ENCODE measurements around the gene ACTG1. TPM values are rescaled to one million over a fixed set of nuclear protein-coding genes. Genes with fewer than 3 reads are reported as not detected.

ACTG1 gene
- total and polyA plus RNA-seq, 2 of the 13 experiments (the other 11 are each of a cell fraction or from before 2014, with no cell fraction given): 973 to 1,138 TPM

- TF ChIP-seq ZNF687 (CRISPR knock-in tag; IDR thresholded peaks at IDR 0.05) (peak; percentile 64), ZMYM3 (CRISPR knock-in tag; IDR thresholded peaks at IDR 0.05) (no peak), ISL2 (CRISPR knock-in tag; IDR thresholded peaks at IDR 0.05) (0 out of 2 replicates have a peak, but pooled peaks have one; percentile 9), ZUFSP (CRISPR knock-in tag; IDR thresholded peaks at IDR 0.05; ENCODE audit: borderline replicate concordance) (no peak), RFX5 (IDR thresholded peaks at IDR 0.05; ENCODE audit: low read depth, low read length) (no peak; the same call in 1 of the 2 replicates), NR2F1 (CRISPR knock-in tag; IDR thresholded peaks at IDR 0.05) (no peak), ZNF577 (CRISPR knock-in tag; IDR thresholded peaks at IDR 0.05; ENCODE audit: borderline replicate concordance, low read depth) (no peak), ZNF570 (CRISPR knock-in tag; IDR thresholded peaks at IDR 0.05; ENCODE audit: borderline replicate concordance) (no peak), GZF1 (CRISPR knock-in tag; IDR thresholded peaks at IDR 0.05) (no peak; the same call in 1 of the 2 replicates), ZFP82 (CRISPR knock-in tag; IDR thresholded peaks at IDR 0.05; ENCODE audit: borderline replicate concordance) (no peak), SRF (IDR thresholded peaks at IDR 0.05; ENCODE audit: low read depth, low read length) (no peak), DMTF1 (CRISPR knock-in tag; IDR thresholded peaks at IDR 0.05) (no peak), GPBP1L1 (CRISPR knock-in tag; IDR thresholded peaks at IDR 0.05) (no peak), ZMYM2 (CRISPR knock-in tag; IDR thresholded peaks at IDR 0.05) (no peak; the same call in 1 of the 2 replicates), SIX1 (CRISPR knock-in tag; IDR thresholded peaks at IDR 0.05; ENCODE audit: borderline replicate concordance) (no peak)
Observed at GRCh38 chr17:81511804-81512561, 616 bp downstream of the ACTG1 start (continued).
